Suprapubic skin (tissue), 4 donors: ENCODE results near the gene CDK19.

Source experiments
- CTCF ChIP-seq, 2 donors: fragments of 200-600 bp in 1 of 2; fragments of 450-650 bp in 1 of 2; sonication (generic) in 1 of 2; IDR thresholded peaks; one replicate each; pipeline ENCODE4 v1.5.1; 2016 to 2019; ENCODE audit warnings: antibody characterized with exemption in 2 of 2, mild to moderate bottlenecking in 1 of 2, moderate library complexity in 1 of 2
- EP300 ChIP-seq: sonication (generic); formaldehyde crosslinking; IDR thresholded peaks from one replicate; pipeline ENCODE4 v1.6.1; 2017; ENCODE audit warnings: antibody characterized with exemption
- POLR2A ChIP-seq, 2 donors: fragments of 450-650 bp; IDR thresholded peaks; one replicate each; pipeline ENCODE4 v1.6.1; 2017; ENCODE audit warnings: antibody characterized with exemption in 2 of 2, mild to moderate bottlenecking in 2 of 2, moderate library complexity in 2 of 2
- POLR2AphosphoS5 ChIP-seq, 3 donors: sonication (generic); formaldehyde crosslinking; IDR thresholded peaks; one replicate each; pipeline ENCODE4 v1.6.1; 2017; ENCODE audit warnings: antibody characterized with exemption in 3 of 3

- TF ChIP-seq POLR2AphosphoS5 (IDR thresholded peaks at IDR 0.05) (no peak), POLR2A (IDR thresholded peaks at IDR 0.05) (no peak), CTCF (IDR thresholded peaks at IDR 0.05) (no peak), EP300 (no peak)
These were observed 92.3 kb downstream of the CDK19 start for GRCh38 chr6:110723017-110723416.
